Measurements from ENCODE around the gene MED15.

DNA sequence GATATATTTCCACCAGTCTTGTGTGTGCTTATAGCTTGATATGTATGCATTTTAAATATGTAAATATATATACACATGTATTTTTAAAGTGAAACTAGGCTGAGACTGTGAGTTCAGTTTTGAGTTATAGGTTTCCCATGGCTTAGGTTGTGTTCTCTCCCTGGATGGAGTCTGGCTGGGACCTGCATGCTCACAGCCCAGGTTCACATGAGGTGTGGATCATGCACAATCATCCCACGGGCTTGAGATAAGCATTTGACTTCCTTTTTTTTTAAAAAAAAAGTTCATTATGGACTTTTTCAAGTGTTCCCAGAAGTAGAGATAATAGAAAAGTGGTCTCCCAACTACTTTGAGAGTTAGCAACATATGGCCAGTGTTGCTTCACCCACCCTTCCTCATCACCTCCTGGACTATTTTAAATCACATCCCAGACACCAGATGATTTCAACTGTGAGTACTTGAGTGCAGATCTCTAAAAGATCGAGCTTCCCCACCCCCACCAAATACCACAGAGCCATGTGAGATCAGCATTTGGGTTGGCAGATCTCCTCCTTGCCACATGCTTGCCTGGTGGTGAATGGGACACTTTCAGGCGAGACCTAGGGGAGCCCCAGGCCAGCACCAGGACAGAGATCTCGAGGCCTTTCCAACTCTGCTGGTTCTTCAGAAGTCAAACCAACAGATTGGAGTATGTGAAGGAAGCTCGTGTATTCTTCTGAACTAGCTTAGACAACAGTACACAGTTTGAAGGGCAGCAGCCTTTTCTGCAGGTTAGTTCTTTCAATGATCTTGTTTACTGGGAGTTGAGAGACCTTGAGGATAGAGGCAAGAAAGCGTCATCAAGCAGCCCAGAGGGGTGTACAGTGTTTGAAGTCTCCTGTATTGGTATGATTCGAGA lies 15.9 kb downstream of the MED15 start:
- no peak for TF ChIP-seq POLR2A (IDR thresholded peaks at IDR 0.05)
- TF ChIP-seq, protein P1, sequence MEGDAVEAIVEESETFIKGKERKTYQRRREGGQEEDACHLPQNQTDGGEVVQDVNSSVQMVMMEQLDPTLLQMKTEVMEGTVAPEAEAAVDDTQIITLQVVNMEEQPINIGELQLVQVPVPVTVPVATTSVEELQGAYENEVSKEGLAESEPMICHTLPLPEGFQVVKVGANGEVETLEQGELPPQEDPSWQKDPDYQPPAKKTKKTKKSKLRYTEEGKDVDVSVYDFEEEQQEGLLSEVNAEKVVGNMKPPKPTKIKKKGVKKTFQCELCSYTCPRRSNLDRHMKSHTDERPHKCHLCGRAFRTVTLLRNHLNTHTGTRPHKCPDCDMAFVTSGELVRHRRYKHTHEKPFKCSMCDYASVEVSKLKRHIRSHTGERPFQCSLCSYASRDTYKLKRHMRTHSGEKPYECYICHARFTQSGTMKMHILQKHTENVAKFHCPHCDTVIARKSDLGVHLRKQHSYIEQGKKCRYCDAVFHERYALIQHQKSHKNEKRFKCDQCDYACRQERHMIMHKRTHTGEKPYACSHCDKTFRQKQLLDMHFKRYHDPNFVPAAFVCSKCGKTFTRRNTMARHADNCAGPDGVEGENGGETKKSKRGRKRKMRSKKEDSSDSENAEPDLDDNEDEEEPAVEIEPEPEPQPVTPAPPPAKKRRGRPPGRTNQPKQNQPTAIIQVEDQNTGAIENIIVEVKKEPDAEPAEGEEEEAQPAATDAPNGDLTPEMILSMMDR (IDR thresholded peaks at IDR 0.05) = no peak
- TF ChIP-seq POLR2AphosphoS5 (IDR thresholded peaks at IDR 0.05) = no peak
- TF ChIP-seq EP300 (IDR thresholded peaks at IDR 0.05) = no peak
